ENCODE results near the gene ZNF573.
A peak's percentile ranks its signal among the peaks of the same experiment; 100 is the strongest.
"Not testable (repeated sequence)": the region's sequence is repeated elsewhere in the genome, so short reads cannot be mapped to it uniquely, and the experiment has no call there.

The ZNF573 gene

GRCh38 chr19:37779127-37780005, at the start of gene ZNF573:
Gene ZNF573, minus strand, starts transcription at chr19:37779586. Its CDS starts 5,857 bp downstream, at chr19:37773729.
- peak; percentile 65 to 67 for DNase-seq (ENCODE audit: low read depth in 2 of 2)

- peak in 1 of 2 donors; percentile 28 for DNase-seq (ENCODE audit: low read depth in 2 of 2)
Measured at GRCh38 chr19:37817180-37817981, 38.0 kb upstream of the ZNF573 start.

GRCh38 chr19:37815611-37816010, 36.2 kb upstream of the ZNF573 start:
- not testable (repeated sequence) for DNase-seq (ENCODE audit: low read depth in 2 of 2)

- DNase-seq (ENCODE audit: low read depth in 2 of 2): no peak
Measured at GRCh38 chr19:37813340-37813739, 34.0 kb upstream of the ZNF573 start.

- no peak for DNase-seq (ENCODE audit: low read depth in 2 of 2)
Measured at GRCh38 chr19:37809366-37809765, 30.0 kb upstream of the ZNF573 start.

- no peak for DNase-seq (ENCODE audit: low read depth in 2 of 2)
Measured at GRCh38 chr19:37803249-37803840, 24.0 kb upstream of the ZNF573 start.

- no peak for DNase-seq (ENCODE audit: low read depth in 2 of 2)
Measured at GRCh38 chr19:37790244-37790925, 11.0 kb upstream of the ZNF573 start.

GRCh38 chr19:37778613-37779126, 716 bp downstream of the ZNF573 start:
- no peak for DNase-seq (ENCODE audit: low read depth in 2 of 2)

- DNase-seq (ENCODE audit: low read depth in 2 of 2): no peak
Measured at GRCh38 chr19:37770985-37771384, 8.4 kb downstream of the ZNF573 start.

- DNase-seq (ENCODE audit: low read depth in 2 of 2): no peak
Measured at GRCh38 chr19:37763488-37763887, 15.9 kb downstream of the ZNF573 start.

- DNase-seq (ENCODE audit: low read depth in 2 of 2): not testable (repeated sequence)
Measured at GRCh38 chr19:37757683-37758082, 21.7 kb downstream of the ZNF573 start.

GRCh38 chr19:37738371-37738770, 41.0 kb downstream of the ZNF573 start:
- no peak for DNase-seq (ENCODE audit: low read depth in 2 of 2)

- no peak for DNase-seq (ENCODE audit: low read depth in 2 of 2)
Measured at GRCh38 chr19:37725181-37725580, 54.2 kb downstream of the ZNF573 start.

GRCh38 chr19:37719927-37720265, 59.5 kb downstream of the ZNF573 start:
- DNase-seq (ENCODE audit: low read depth in 2 of 2): no peak

GRCh38 chr19:37719111-37719926, 60.1 kb downstream of the ZNF573 start, which contains the start of gene ZNF607:
Gene ZNF607, minus strand, starts transcription at chr19:37719761. Its CDS starts 8,143 bp downstream, at chr19:37711618.
- peak; percentile 72 to 81 for DNase-seq (ENCODE audit: low read depth in 2 of 2)

- no peak for DNase-seq (ENCODE audit: low read depth in 2 of 2)
Measured at GRCh38 chr19:37718304-37718703, 61.1 kb downstream of the ZNF573 start.

GRCh38 chr19:37716140-37716539, 63.2 kb downstream of the ZNF573 start:
- no peak for DNase-seq (ENCODE audit: low read depth in 2 of 2)

GRCh38 chr19:37706052-37706605, 73.3 kb downstream of the ZNF573 start:
- DNase-seq (ENCODE audit: low read depth in 2 of 2): no peak

- no peak for DNase-seq (ENCODE audit: low read depth in 2 of 2)
Measured at GRCh38 chr19:37699057-37699456, 80.3 kb downstream of the ZNF573 start.

- DNase-seq (ENCODE audit: low read depth in 2 of 2): no peak
Measured at GRCh38 chr19:37698216-37698615, 81.2 kb downstream of the ZNF573 start.
